HG03378 (cell line): ENCODE data around the gene NOS1AP.
"Not testable (repeated sequence)": the region's sequence is repeated elsewhere in the genome, so short reads cannot be mapped to it uniquely, and the experiment has no call there.

Source experiments
- ATAC-seq: cut with Tn5 transposase; IDR thresholded peaks from one replicate; pipeline ENCODE4 v1.9.1; 2021; ENCODE audit warnings: mild to moderate bottlenecking, moderate library complexity; ENCODE audit not compliant: unreplicated experiment

The NOS1AP gene

DNA sequence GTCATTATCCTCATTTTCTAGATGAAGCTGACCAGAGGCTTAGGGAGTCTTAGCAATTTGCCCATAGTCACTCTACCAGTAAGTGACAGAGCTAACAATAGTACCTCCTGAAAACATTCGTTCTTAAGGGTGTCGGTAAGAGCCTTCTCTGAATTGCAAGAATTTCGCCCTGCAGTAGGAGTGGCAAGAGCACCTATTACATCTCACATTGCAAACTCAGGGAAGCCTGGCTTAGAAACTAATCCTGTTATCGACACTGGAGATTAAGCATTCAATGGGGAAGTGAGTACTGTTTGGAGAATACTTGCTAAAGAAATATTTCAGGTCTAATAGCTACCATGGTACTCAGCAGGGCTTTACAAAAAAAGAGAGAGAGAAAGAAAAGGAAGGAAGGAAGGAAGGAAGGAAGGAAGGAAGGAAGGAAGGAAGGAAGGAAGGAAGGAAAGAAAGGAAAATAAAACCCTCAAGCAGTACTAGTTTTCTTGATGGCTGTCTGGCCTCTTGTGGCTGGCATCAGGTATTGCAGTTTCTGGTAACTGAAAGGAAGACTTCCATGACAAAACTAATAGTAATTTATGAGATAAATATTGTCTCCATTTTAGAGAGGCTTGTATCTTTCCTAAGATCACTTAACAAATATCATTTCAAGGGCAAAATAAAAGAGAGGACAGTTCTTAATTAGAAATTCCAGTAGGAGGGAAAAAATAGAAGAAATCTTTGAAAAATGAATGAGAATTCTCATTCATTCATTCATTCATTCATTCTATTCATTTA, 322.5 kb downstream of the NOS1AP start:
- ATAC-seq: no peak

DNA sequence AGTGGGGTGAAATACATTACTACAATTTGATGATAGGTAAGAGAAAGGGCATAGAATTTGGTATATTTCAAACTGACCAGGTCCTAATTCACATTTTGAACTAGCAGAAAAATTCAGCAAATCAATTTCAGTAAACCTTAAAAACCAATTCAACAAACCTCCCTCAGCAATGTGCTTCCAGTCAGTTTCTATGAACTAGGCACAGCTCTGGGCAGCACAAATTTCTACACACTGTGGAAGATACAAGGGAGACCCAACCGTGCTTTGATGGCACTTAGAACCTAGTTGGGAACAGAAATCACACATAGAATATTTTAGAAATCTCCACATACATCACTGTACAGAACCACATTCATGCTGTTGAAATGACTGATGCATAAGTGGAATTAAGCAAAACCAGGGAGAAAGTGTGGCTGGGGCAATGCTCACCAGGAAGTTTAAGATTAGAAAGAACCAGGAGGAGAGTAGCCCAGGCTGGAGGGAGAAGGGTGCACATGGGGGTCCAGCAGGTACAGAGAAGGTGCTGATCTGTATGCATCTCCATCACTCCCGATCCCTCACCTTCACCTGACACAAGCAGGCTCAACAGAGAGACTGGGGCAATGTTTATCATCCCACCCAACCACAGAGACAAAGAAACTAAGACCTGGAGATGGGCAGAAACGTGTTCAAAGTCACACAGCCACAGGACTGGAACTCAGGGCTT, 326.9 kb downstream of the NOS1AP start:
- no peak for ATAC-seq

DNA sequence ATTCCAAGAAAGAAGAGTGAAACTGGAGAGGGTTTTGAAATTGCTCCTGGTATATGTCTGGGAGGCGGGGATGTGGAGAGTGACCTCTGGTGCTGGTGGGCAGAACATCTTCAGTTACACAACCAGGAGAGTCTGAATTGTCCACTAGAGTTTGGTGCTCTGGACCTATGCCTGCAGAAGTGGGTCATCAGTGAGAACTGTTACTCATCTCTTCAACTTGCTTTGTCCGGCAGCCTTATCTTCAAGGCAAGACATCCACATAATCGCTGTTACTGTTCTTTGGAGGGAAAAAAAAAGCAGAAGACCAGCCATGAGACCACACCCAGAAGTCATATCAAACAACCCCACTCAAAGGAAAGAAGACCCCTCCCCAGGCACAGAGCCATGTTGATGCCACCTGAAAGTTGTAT, 327.6 kb downstream of the NOS1AP start:
- ATAC-seq: no peak

DNA sequence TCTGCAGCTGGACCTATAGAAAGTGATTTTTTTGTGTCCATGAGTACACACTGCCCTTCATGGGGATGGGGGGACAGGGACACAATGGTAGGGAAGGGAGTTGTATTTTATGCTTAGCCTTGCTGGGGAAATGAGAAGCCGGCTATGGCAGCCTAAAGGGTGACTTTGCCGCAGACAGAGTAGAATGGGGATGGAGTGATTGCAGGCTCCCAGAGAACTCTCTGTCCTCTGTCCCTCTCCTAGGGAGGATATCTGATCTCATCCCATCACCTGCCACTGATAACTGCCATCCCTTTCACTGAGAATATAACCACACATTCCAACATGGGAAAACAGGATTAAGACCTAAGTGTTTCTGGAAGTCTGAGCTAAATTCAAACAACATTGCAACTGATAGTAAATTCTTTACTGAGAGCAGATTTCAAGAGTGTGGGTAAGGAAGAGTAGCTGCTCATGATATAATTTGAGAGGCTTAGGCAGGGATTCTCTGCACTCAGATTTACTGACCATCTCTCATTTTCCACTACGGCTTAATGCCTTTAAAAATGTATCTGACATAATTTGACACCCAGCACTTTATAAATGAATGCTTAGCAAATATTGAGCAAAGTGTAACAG, 328.6 kb downstream of the NOS1AP start:
- no peak for ATAC-seq

DNA sequence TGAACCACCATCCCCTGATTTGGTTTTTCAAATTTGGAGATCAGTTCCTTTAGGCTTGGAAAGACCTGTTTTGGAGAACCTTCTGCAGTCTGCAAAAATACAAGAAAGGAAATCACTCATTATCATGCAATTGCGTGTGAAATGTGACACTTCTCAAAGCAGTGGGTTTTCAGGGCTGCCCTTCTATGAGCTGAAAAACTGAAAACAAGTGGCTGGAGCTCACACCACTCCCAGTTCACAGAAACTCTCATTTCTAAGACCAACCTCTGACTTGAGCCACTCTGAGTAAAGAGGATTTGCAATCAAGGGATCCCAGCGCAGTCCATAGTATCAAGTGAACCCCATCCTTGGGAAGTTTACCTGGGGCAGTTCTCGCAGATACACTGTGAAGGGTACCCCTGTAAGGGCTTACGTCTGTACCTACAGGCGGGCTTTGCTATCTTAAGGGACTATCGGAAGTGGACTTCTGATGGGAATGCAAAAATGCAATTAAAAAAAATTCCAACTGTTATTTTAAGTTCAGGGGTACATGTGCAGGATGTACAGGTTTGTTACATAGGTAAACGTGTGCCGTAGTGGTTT, 329.6 kb downstream of the NOS1AP start:
- no peak for ATAC-seq

DNA sequence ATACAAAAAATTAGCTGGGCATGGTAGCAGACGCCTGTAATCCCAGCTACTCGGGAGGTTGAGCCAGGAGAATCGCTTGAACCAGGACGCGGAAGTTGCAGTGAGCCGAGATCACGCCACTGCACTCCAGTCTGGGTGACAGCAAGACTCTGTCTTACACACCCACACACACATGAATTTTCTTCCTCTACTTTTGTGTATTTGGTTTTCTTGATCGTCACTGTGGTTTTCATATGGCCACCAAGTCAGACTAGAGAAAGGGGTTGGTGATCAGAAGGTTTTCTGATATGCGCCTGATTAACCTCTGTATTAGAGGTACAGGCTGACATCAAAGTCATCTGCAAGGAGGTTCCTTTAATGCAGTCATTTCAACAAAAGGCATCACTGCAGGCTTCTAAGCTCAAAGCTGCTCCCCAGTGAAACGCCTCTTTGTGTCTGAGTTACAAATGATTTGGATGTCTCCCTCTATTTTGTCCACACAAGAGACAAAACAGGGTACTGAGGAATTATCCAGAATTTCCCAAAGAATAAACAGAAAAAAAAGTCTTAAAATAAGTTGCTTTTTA, 331.4 kb downstream of the NOS1AP start:
- no peak for ATAC-seq

DNA sequence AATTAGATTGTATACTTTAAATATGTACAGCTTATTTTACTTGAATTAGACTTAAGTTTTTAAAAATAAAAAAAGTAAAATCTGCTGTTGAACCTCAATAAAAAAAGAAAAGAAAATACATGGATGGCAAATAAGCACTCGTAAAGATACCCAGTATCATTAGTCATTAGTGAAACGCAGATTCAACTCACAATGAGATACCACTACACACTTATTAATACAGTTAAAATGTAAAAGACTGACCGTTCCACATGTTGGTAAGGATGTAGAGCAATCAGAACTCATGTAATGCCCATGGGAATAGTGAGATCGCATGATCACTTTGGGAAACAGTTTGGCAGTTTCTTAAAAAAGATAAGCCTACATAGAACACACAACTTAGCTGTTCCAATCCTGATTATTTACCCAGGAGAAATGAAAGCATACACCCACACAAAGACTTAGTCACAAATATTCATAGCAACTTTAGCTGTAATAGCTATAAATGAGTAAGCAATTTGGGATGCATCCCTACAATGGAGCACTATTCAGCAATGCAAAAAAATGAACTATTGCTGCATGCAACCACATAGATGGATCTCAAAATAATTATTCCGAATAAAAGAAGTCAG, 335.2 kb downstream of the NOS1AP start:
- ATAC-seq: no peak

DNA sequence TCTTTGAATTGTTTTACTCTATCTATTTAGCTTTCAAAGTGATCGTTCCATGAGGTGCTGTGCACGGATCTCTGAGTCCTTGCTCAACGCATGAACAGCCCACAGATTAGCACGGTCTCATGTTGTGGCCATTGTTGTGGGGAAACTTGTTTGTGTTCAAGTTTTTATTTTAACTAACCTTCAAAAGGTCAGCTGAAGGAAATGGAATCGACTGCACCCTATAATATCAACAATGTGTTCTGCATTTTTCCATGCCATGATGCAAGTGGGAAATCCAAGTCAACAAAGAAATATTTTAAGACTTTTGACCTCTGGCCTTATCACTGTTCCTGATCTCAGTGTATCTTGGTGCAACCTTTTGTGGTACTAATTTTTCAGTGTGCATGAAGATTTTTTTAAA, 336.3 kb downstream of the NOS1AP start:
- ATAC-seq: no peak

DNA sequence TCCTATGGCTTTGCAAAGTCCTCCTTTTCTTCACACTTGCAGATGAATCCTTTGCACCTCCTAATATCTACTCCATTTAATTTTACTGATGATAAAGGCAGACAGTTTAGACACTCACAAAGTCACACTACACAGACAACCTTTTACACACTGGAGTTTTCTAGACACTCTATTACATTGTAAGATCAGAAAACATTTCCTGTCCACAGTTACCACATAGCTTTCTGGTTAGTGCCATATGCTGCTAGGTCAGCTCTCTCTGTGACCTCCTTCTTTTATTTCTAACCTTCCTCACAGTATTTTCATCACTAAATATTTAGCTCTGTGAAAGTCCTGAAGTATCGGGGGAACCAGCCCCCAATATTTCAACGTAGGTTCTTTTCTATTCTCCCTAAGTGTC, 337.3 kb downstream of the NOS1AP start:
- no peak for ATAC-seq

DNA sequence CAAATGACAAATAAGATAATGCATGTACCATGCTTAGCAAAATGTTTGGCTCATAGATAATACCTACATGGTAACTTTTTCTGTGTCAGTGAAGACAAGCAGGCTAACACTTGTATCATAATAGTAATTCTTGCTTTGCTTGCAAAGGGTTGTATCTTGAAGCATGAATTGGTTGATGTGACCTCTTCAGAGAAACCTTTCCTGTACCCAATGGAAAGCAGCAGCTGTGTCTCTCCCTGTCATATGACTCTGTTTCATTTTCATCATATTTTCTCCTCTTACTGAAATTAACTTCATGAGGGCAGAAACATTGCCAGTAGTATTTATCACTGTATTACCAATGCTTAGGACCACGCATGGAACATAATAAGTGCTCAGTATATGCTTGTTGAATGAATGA, 338.0 kb downstream of the NOS1AP start:
- ATAC-seq: no peak

DNA sequence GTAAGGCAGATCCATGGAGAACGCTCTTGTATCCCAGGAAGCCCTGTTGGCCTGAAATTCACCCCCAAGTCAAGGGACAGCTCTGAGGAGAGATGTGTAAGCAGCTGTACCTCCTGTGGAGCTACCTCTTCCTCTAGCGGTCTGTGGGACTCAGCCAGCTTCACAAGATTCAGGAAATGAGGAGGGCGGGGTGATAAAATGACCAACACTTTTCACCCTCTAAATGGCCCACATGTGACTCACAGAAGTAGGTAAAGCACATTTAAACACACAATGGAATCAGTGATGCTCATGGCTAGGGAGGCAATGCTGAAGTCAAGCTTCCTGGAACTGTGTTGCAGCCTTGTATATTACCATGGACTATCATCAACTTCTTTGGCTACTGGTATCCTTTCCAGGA, 342.5 kb downstream of the NOS1AP start, which contains the start of gene SH2D1B:
TSS of gene SH2D1B (minus strand) at position 135 of the 400 bp plus-strand sequence. CDS start at position 15, 120 bp downstream.
- ATAC-seq: no peak

DNA sequence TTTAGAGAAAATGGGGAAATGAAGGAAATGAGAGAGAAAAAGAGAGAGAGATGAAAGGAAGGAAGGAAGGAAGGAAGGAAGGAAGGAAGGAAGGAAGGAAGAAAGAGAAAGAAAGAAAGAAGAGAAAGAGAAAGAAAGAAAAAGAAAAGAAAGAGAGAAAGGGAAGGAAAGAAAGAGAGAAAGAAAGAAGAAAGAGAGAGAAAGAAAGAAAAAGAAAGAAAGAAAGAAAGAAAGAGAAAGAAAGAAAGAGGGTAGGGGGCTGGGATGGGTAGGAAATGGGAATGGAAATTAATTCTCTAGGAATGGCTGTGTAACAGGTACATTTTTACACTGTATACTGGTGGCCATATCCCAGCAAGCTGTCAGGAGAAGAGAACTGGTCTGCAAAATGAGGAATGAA, 346.7 kb downstream of the NOS1AP start:
- ATAC-seq: no peak

DNA sequence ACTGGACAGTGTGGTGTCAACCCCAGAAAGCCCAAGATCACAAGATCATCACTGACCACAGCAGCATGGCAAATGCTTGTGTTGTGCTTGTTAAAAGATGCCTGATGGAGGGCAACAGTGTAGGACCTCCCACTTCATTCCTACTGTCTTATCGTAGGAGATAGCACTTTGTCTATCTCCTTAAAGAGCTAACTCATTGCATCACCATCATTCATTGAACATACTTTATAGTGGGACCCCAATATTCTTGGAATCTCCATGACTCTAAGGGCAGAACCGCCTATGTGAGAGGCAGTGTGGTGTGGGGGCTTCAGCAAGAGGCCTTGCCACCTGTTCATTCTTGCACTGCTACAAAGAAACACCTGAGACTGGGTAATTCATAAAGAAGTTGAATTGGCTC, 347.4 kb downstream of the NOS1AP start:
- ATAC-seq: no peak

DNA sequence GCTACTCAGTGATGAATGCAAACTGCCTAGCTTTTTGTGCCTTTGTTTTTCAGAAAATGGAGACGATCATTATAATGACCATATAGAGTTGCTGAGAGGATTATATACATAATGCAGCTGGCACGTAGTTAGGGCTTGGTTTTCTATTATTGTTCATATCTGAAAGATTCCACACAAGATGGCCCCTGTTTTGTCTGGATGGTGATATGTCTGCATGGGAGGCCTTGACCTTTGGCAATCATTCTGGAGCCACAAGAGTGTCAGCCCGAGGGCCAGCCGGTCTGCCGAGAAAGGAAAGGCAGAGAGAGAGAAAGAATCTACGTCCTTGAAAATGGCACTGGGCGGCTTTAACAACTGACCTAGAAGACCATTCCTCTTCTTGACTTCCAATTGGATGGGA, 348.2 kb downstream of the NOS1AP start:
- no peak for ATAC-seq

DNA sequence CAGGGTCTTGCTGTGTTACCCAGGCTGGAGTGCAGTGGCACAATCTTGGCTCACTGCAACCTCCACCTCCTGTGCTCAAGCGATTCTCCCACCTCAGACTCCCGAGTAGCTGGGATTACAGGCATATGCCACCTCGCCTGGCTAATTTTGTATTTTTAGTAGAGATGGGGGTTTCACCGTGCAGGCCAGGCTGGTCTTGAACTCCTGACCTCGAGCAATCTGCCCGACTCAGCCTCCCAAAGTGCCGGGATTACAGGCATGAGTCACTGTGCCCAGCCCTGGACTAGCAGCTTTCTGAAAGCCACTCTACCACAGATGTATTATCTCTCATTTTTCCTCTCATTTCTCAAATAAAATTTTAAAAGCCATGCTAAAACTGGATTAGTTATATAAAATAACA, 349.1 kb downstream of the NOS1AP start:
- not testable (repeated sequence) for ATAC-seq

DNA sequence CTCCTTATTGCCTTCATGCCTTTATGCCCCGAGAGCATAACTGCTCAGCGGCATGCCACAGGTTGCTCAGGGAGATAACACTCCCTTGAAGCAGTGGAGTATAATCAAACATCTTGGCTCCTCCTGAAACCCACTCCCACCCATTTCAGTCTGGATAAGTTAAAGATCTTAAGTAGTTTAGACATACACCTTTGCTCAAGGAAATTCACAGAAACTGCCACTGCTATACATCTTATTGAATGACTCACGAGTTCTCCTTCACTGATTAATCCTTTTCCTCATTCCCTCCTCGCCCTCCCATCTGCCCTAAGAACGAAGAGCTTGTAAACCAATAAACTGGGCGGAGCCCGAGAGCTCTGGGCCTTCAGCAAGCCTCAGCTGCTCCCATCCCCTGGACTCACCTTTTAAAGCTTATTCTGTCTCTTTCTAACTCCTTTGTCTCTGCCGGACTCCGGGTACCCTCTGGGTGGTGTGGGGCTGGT, 350.0 kb downstream of the NOS1AP start:
- not testable (repeated sequence) for ATAC-seq
